Measurements from ENCODE around the gene VEGFC. TPM values are rescaled to one million over a fixed set of nuclear protein-coding genes. Genes with fewer than 3 reads are reported as not detected.
A peak's percentile ranks its signal among the peaks of the same experiment; 100 is the strongest.

The VEGFC gene
- total and polyA plus RNA-seq, 3 donors from 2014 or later = 2.8 to 4.3 (median 4.0) TPM

DNA sequence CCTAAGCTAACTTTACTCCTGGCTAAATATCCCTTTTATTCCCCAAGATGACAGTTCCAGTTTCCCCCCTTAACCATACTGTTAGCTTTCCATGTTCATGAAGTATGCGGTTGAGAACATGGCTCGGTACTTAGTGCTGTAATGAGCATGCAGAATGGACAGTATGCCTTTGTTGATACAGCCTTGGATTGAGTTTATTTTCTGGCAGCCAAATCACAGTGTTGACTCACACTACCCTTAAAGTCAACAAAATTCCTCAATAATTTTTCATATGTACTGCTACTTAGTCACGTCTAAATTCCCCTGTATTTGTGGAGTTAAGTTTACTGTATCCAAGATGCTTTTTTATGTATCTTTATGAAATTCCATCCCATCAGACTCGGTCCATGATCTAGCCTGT is 1.4 kb upstream of the VEGFC start:
- H3K9me3 ChIP-seq = no peaks in the 10 kb centered on the region
- H3K27me3 ChIP-seq = no peaks in the 10 kb centered on the region
- no peaks in the 10 kb centered on the region for H3K36me3 ChIP-seq (ENCODE audit: low read depth, missing control alignments)
- no peak overlapping the region for H3K4me3 ChIP-seq
- H3K27ac ChIP-seq = no peak overlapping the region
- 54 to 66% methylated on average over 4 of the region's 4 CpGs for WGBS, 2 donors
- H3K4me1 ChIP-seq = peaks cover 3% of the 10 kb centered on the region
- no peak for DNase-seq
- intact Hi-C loops (cut with DNase I; ENCODE audit: low total_unique reads) = no loop called here
- TF ChIP-seq POLR2A (IDR thresholded peaks at IDR 0.05) = no peak
- TF ChIP-seq, protein P1, sequence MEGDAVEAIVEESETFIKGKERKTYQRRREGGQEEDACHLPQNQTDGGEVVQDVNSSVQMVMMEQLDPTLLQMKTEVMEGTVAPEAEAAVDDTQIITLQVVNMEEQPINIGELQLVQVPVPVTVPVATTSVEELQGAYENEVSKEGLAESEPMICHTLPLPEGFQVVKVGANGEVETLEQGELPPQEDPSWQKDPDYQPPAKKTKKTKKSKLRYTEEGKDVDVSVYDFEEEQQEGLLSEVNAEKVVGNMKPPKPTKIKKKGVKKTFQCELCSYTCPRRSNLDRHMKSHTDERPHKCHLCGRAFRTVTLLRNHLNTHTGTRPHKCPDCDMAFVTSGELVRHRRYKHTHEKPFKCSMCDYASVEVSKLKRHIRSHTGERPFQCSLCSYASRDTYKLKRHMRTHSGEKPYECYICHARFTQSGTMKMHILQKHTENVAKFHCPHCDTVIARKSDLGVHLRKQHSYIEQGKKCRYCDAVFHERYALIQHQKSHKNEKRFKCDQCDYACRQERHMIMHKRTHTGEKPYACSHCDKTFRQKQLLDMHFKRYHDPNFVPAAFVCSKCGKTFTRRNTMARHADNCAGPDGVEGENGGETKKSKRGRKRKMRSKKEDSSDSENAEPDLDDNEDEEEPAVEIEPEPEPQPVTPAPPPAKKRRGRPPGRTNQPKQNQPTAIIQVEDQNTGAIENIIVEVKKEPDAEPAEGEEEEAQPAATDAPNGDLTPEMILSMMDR (IDR thresholded peaks at IDR 0.05) = no peak

DNA sequence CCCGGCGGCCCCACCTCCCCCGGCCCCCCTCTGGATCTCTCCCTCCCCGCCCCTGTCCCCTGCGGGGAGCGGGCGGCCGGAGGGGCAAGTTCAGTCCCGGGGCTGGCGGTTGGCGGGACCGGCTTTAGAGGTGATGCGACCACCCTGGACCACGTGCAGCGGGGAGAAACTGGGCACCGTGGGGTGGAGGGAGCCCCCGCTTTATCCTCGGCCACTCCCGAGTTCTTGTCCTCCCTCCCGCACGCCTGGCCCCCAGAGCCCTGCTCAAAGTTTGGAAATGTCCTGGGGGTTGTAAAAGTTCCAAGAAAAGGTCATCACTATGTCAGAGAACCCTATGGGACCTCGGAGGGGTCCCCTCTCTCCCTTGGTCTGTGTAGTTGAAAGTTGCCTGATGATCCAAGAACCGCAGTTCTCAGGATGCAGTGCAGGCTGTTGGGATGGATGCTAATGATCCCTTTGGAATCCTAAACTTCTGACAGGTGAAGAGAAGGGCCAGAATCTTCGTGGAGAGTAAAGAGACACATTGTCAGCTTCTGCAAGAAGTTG is 411 bp upstream of the VEGFC start:
- DNase-seq = no peak
- no peak for TF ChIP-seq POLR2A (IDR thresholded peaks at IDR 0.05)
- TF ChIP-seq, protein P1 (IDR thresholded peaks at IDR 0.05) = no peak
- H3K36me3 ChIP-seq (ENCODE audit: low read depth, missing control alignments) = no peaks in the 10 kb centered on the region
- WGBS, 2 donors = 0 to 7% methylated on average over 1 to 24 of the region's 24 CpGs
- H3K27me3 ChIP-seq = no peaks in the 10 kb centered on the region
- peak overlapping the region; percentile 31 to 36 for H3K27ac ChIP-seq
- intact Hi-C loops (cut with DNase I; ENCODE audit: low total_unique reads) = no loop called here
- peaks cover 3% of the 10 kb centered on the region for H3K4me1 ChIP-seq
- no peaks in the 10 kb centered on the region for H3K9me3 ChIP-seq
- peak overlapping the region; percentile 64 to 76 for H3K4me3 ChIP-seq

DNA sequence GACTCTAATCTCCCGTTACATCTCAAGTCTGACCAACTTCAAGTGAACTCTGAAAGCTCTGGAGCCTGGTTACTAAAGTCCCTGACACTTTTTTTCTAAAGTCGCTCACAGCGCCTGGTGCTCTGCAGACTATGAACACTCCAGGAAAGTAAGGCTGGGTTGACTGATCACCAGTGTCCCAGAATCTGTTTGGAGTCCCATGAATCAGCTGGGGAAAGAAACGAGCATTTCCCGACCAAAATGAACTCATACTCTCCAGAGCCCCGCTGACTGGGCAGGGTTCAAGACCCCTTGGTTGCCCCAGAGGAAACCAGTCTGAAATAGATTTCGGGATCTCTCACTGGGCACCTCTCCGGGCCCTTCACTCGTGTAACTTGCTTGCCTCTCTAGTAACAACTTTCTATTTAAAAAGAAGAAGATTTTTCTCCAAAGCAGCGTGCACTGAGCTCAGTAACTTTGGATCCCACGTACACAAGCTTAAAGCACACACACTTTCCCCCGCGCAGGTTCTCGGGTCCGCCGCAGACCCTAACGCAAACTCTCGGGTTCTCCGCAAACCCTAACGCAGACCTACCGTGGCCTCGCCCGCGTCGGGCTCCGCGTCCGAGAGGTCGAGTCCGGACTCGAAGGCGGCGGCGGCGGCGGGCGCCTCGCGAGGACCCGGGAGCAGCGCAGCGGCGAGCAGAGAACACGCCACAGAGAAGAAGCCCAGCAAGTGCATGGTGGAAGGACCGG is 964 bp downstream of the VEGFC start:
- Histone ChIP-seq H3K4me3 (peak overlapping the region; percentile 64 to 76), H3K4me1 (peaks cover 3% of the 10 kb centered on the region), H3K27me3 (no peaks in the 10 kb centered on the region), H3K27ac (peak overlapping the region in 1 of 2 donors; percentile 77), H3K36me3 (ENCODE audit: low read depth, missing control alignments) (no peaks in the 10 kb centered on the region), H3K9me3 (no peaks in the 10 kb centered on the region)
- 2 to 6% methylated on average over 21 to 44 of the region's 45 CpGs for WGBS, 2 donors
- TF ChIP-seq POLR2A (IDR thresholded peaks at IDR 0.05) = no peak
- TF ChIP-seq, protein P1 (IDR thresholded peaks at IDR 0.05) = no peak
- intact Hi-C loops (cut with DNase I; ENCODE audit: low total_unique reads) = no loop called here
- peak; percentile 17 for DNase-seq

DNA sequence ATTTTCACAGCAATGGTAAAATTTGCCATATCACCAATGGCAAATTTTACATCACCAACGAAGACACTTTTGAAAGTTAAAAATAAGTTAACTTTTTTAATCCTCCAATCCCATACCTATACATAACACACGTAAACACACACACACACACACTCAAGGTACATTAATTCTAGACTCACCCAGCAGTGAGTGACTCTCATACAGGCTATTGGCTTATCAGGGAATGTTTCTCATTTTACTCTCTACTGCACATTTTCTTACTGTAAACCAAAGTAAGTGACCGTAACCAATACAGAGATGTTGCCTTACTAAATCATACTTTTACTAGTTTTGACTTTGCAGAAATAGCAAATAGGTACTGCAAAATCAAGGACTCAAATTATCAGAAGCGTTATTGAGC is 2.3 kb downstream of the VEGFC start:
- intact Hi-C loops (cut with DNase I; ENCODE audit: low total_unique reads) = no loop called here
- H3K27ac ChIP-seq = no peak overlapping the region
- no peak for TF ChIP-seq POLR2A (IDR thresholded peaks at IDR 0.05)
- no peak for DNase-seq
- H3K4me1 ChIP-seq = peaks cover 3% of the 10 kb centered on the region
- H3K27me3 ChIP-seq = no peaks in the 10 kb centered on the region
- 62 to 79% methylated on average over 4 of the region's 4 CpGs for WGBS, 2 donors
- H3K36me3 ChIP-seq (ENCODE audit: low read depth, missing control alignments) = no peaks in the 10 kb centered on the region
- H3K4me3 ChIP-seq = no peak overlapping the region
- H3K9me3 ChIP-seq = no peaks in the 10 kb centered on the region

DNA sequence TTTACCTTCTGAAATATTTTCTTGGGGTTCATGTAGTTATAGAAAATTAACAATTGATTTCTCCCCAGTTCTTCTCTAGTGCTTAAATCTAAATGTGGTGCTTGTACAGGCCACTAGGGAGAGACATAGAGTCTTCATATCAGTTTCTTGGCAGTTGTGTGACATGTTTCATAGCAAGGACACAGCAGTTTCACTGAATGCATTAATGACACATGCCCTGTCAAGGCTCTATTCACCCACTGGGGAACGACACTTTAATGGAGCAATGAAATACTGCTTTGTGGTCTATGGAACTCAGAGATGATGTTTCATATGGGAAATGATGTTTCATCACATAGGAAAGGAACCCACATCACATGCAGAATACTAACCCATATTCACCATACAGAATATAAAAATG is 2.8 kb downstream of the VEGFC start:
- WGBS, 2 donors = 39 to 42% methylated on average over 1 of the region's 1 CpG
- H3K27me3 ChIP-seq = no peaks in the 10 kb centered on the region
- H3K9me3 ChIP-seq = no peaks in the 10 kb centered on the region
- no peak for DNase-seq
- H3K36me3 ChIP-seq (ENCODE audit: low read depth, missing control alignments) = no peaks in the 10 kb centered on the region
- intact Hi-C loops (cut with DNase I; ENCODE audit: low total_unique reads) = no loop called here
- H3K27ac ChIP-seq = no peak overlapping the region
- H3K4me3 ChIP-seq = no peak overlapping the region
- no peak for TF ChIP-seq POLR2A (IDR thresholded peaks at IDR 0.05)
- TF ChIP-seq, protein P1 (IDR thresholded peaks at IDR 0.05) = peak in 2 of 3 experiments; percentile 21 to 46
- peaks cover 3% of the 10 kb centered on the region for H3K4me1 ChIP-seq

Data from testis (tissue), 3 donors.